SU-DHL-6 (cell line): Measurements from ENCODE around the gene IL36G.

Source experiments
- CTCF ChIP-seq: fragments of 200-600 bp; sonication (generic); IDR thresholded peaks from one replicate; pipeline ENCODE4 v1.5.1; 2017; ENCODE audit warnings: antibody characterized with exemption, mild to moderate bottlenecking, low read length, moderate library complexity; ENCODE audit not compliant: insufficient read depth, poor library complexity, severe bottlenecking
- EZH2phosphoT487 ChIP-seq: fragments of 200-600 bp; sonication (generic), shearing (Covaris generic); conservative IDR thresholded peaks from 2 replicates; pipeline ENCODE4 v1.6.1; 2018; ENCODE audit warnings: mild to moderate bottlenecking, antibody characterized with exemption, low read length, moderate library complexity, mixed read lengths

GRCh38 chr2:112967023-112967422 lies 10.8 kb upstream of the IL36G start:
- TF ChIP-seq CTCF: no peak
- TF ChIP-seq EZH2phosphoT487: no peak
